WTC11 (cell line): Measurements from ENCODE around the gene FGF5. TPM values are rescaled to one million over a fixed set of nuclear protein-coding genes. Genes with fewer than 3 reads are reported as not detected.

Experiments
- STAT6 ChIP-seq: sonication (generic); formaldehyde crosslinking; conservative IDR thresholded peaks from 2 replicates; pipeline ENCODE4 v1.8.1; 2023; ENCODE audit warnings: mild to moderate bottlenecking, low read depth, missing genetic modification reagents, moderate library complexity
- ZNF281 ChIP-seq: sonication (generic); formaldehyde crosslinking; IDR thresholded peaks from 2 replicates; pipeline ENCODE4 v1.8.0; 2023; ENCODE audit warnings: mild to moderate bottlenecking, missing genetic modification reagents
- total RNA-seq: library from RNA; stranded (reverse); gene quantifications from 3 replicates; pipeline ENCODE4 v1.2.3, GENCODE V29; 2021

Gene FGF5
- total RNA-seq, 1 experiment from 2014 or later, result not detected

- TF ChIP-seq ZNF281 (CRISPR knock-in tag), result no peak
- no peak for TF ChIP-seq STAT6
- TF ChIP-seq, all 79 proteins: peak for 0
Measured at GRCh38 chr4:80340036-80340435, 73.6 kb downstream of the FGF5 start (continued).

Other genes with a start within 250 kb of the FGF5 start
- 7.9 to 9.9 TPM (median 9.0 TPM) in 3 replicates for gene ANTXR2, start 193.4 kb upstream of the FGF5 start, total RNA-seq
- 0.14 TPM in 1 of 3 replicates, not detected in the others for gene PRDM8, start 69.2 kb upstream of the FGF5 start, total RNA-seq
- not detected in 3 replicates for gene CFAP299, start 69.1 kb downstream of the FGF5 start, total RNA-seq